ENCODE results near the gene PACRG.

DNA sequence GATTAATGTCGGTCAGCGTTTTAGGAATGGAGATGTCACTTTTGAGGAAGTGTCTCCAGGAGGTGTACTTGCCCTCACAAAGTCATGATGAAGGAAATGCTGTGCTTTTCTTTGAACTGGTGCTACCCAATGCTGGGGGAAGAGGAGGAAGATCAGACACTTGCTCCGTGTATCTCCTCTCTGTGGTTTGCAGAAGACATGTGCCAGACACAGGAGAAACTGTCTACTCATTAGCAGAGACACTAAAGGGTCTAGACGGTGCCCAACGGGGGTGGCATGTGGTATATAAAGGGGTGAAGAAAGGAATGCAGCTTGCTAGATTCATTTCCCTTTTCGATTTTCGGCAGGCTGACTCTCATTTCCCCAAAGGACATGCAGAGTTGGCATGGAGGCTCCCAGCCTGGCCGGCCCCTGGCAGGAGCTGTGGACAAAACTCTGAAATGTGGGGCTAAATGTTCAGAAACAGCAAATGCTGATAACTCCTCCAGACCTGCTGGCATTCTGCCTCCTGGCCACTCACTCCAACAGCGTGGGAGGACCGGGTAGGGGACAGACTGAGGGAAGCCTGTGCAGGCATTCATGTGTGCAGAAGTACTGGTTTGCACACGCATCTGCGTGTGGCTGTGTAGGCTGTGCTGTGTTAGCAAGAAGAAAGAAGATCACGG is 627.1 kb downstream of the PACRG start:
- TF ChIP-seq, protein P1, sequence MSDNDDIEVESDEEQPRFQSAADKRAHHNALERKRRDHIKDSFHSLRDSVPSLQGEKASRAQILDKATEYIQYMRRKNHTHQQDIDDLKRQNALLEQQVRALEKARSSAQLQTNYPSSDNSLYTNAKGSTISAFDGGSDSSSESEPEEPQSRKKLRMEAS (IDR thresholded peaks at IDR 0.05) = no peak
- TF ChIP-seq POLR2A (IDR thresholded peaks at IDR 0.05; ENCODE audit: low read length) (no peak), CTCF (IDR thresholded peaks at IDR 0.05) (no peak), EP300 (IDR thresholded peaks at IDR 0.05) (no peak), MAZ (IDR thresholded peaks at IDR 0.05; ENCODE audit: borderline replicate concordance, low read depth, low read length) (no peak), ATOH8 (CRISPR knock-in tag; IDR thresholded peaks at IDR 0.05; ENCODE audit: low read depth) (no peak), RCOR1 (IDR thresholded peaks at IDR 0.05; ENCODE audit: low read depth, low read length) (no peak), SREBF2 (IDR thresholded peaks at IDR 0.05) (no peak)
